ENCODE data around the gene RASD2.

DNA sequence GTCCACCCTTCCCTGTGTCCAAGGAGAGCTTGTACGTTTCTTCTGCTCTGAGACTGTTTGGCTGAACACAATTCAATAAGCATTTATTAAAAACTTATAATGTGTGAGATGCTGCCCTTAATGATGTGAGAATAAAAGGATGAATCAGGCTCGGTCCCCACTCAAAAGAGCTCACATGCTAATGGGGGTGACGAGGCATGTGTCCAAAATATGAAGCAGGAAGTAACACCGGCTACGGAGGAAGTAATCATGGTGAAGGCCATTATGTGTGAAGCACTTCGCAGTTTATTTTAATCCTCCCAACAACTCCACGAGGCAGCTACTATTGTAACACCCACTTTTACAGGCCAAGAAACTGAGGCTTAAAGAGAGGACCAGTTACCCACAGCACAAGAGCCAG is 3.4 kb upstream of the RASD2 start:
- TF ChIP-seq, protein P1, sequence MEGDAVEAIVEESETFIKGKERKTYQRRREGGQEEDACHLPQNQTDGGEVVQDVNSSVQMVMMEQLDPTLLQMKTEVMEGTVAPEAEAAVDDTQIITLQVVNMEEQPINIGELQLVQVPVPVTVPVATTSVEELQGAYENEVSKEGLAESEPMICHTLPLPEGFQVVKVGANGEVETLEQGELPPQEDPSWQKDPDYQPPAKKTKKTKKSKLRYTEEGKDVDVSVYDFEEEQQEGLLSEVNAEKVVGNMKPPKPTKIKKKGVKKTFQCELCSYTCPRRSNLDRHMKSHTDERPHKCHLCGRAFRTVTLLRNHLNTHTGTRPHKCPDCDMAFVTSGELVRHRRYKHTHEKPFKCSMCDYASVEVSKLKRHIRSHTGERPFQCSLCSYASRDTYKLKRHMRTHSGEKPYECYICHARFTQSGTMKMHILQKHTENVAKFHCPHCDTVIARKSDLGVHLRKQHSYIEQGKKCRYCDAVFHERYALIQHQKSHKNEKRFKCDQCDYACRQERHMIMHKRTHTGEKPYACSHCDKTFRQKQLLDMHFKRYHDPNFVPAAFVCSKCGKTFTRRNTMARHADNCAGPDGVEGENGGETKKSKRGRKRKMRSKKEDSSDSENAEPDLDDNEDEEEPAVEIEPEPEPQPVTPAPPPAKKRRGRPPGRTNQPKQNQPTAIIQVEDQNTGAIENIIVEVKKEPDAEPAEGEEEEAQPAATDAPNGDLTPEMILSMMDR (IDR thresholded peaks at IDR 0.05): no peak
- TF ChIP-seq EZH2 (IDR thresholded peaks at IDR 0.05; ENCODE audit: borderline replicate concordance, insufficient read depth, low read depth, low read length, poor library complexity, severe bottlenecking): no peak

Data from B cell (primary cell).